OCI-M1 (cell line): ENCODE results near the gene MYMK.

Source experiments
- DNase-seq: peaks from one replicate; lab custom pipeline; 2025; lab: John Stamatoyannopoulos, UW

Gene MYMK

DNA sequence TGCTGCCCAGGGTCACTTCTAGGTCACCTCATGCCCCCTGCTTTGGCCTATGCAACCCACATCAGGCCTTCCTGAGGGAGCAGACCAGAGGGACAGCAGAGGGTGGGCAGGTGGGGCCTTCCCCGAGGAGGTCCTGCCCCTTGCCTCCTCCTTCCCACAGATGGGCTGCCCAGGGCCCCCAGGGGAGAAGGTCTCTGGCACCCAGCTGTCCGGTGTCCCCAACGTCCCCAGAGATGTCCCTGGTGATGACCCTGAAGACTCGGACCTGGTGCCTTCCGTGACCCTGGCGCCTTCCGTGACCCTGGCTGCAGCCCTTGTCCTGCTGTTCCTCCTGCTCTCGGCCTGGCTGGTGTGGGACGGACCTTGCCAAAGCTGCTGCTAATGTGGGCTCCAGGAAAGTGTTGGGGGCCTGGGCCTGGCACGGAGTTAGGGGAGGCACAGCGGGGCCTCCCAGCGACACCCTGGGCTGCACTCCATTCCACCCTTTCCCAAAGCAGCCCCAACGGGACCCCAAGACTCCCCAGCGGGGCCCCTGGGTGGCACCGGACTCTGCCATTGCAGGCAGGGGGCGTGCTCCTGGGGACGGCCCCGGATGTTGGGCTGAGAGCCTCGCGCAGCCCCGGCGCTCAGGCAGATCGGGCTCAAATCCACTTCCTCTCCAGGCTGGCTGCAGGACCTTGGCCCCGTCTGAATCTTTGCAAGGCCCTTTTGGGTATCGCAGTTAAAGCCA, 39.1 kb downstream of the MYMK start:
- DNase-seq, result no peak

DNA sequence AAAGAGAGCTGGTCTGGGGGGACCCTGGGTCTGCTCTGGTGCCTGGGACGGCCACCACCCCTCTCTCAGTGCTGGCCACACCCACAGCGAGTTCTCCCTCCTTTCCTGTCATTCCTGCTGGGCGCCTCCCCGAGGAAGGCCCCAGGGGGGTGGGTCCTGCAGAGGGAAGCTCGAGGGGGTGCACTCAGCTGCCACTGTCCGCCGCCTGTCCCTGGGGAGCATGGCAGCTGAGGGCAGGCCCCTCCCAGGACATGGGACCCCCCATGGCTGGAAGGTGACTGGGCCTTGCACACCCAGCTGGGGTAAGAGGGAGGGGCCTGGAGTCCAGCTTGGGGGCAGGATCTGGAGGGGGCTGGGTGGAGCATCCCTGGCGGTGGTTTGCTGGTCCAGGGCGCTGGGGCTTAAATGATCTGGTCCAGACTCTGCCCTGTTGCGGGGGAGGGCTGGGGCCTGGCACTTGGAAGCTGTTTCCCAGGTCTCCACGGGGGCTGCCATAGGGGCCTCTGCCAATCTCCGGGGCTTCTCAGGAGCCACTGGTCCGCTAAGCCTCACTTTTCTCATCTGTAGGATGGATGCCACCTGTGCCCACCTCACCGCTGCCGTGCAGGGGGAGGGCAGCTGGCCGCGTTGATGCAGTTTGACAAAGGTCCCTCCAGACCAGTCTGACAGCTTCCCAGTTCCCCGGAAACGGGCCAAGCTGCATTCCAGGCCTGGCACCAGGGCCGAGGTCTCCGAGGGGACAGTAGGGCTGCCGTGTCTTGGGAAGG, 39.9 kb downstream of the MYMK start:
- no peak for DNase-seq

DNA sequence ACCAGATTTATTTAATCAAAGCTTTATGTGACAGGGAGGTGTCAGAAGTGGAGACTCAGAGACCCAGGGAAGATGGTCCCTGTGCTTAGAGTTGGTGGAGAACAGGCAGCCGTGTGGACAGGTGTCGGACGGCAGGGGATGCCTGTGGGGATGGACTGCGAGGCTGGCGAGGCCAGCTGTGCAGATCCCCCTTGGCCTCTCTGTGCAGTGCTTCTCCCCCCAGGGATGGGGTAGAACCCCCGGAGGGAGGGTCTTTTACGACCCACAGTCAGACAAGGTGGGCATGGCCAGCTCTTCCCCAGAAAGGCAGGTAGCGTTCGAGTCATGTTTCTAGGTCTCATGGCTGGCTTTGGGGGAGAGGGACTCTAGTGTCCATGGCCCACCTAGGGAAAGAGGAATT, 41.1 kb downstream of the MYMK start:
- no peak for DNase-seq

DNA sequence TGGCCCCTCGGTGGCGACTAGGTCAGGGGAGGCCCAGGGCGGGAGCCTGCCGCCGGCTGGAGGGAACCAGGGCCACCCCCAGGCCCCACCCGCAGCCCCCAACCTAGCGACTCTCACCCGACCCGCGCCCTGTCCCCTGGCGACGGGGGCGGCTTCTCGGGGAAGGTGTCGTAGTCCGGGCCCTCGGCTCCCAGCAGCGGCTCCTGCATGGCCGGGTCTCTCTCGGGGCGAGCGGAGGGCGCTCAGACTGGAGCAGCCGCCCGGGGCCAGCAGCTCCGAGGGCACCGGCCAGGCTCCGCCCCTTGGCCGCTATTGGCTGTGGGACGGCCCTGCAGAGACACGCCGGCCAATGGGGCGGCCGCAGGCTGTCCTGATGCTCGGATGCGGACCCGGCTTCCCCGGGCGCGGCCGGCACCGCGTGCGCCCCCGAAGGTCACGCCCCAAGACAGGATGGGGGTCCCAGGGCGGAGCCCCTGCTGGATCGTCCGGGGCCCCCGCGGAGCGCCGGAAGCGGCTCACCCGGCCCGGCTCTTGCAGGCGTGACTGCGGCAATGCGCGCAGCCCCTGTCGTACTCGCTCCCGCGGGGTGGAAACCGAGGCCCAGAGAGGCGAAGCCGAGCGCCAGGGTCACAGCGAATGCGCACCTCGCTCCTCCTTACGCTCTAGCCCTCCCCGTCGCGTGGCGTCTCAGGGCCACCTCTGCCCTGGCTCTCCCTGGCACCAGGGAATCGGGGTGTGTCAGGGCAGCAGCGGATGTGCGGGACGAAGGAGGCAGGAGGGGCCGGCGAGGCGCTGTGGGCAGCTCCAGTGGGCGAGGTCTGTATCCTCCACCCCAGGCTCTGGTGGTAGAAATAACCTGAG, 45.7 kb downstream of the MYMK start, which contains the start of gene SLC2A6:
Gene SLC2A6, minus strand, starts transcription at position 249 of the 861 bp plus-strand sequence. Its CDS starts 40 bp downstream, at position 209.
- DNase-seq, result peak; percentile 75

DNA sequence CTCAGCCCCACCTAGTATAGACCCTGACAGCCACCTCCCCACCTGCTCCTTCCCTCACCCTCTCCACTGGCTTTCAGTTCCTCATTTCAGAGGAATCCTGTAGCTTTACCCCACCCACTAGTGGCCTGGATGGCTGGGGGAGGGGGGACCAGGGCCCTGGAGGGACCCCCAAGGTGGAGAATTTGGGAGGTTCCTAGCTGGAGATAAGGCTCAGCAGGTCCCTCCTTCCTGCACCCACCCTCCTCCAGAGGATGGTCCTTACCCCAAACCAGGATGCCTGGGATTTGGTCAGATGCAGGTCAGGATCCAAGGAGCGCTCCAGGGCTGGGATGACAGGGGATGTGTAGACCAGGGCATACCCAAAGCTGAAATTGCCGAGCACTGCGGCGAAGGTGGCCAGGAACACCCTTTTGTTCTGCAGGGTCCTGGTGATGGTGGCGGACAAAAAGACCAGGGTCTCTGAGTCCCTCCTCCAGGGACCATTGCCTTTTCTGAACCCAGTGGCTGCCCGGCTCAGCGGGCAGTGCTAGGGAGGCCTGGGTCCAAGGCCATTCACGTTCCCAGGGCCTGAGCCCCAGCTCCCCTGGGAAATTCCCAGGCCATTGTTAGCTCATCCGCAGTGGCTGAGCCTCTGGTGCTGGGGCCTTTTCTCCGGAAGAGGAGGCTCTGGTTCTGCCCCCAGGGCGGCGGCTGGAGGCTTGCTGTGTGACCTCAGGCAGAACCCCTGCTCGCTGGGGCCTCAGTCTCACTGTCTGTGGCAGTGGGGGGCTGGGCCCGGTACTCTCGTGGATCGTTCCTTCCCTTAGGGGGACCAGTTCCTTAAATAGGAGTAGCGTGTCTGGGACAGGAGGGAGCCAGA, 46.5 kb downstream of the MYMK start:
- peak; percentile 21 for DNase-seq

DNA sequence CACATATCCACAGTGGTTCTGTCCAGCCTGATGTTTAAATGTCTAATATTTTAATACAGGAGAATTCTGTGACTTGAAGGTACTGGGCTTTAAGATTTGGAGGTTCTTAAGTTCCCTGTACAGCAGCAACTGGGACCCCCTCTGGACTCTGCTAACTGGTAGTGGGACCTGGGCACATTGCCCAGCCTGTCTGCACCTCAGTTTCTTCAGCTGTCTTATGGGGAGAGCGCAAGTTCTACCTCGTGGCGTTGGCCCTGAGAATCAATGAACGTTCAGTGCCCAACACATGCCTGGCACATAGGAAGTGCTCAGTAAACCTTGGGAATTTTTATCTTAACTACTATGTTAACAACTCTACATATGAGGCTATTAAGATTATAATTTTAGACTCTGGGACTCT, 47.3 kb downstream of the MYMK start:
- DNase-seq, result no peak

DNA sequence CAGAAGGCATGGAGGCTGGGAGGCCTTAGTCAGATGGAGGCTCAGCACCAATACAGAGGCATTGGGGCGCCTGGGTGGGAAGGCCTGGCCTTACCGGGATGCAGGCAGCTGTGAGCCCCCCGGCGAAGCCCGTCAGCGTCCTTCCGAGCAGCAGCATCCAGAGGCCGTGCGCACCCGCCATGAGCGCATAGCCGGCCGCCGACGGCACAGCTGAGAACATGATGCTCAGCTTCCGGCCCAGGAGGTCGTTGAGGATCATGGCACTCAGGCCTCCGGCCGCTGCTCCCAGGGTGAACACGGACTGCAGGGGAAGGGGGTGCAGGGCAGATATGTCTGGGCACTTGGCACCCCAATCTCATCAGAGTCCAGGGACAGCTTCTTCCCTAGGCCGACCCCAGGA, 47.8 kb downstream of the MYMK start:
- DNase-seq, result no peak

DNA sequence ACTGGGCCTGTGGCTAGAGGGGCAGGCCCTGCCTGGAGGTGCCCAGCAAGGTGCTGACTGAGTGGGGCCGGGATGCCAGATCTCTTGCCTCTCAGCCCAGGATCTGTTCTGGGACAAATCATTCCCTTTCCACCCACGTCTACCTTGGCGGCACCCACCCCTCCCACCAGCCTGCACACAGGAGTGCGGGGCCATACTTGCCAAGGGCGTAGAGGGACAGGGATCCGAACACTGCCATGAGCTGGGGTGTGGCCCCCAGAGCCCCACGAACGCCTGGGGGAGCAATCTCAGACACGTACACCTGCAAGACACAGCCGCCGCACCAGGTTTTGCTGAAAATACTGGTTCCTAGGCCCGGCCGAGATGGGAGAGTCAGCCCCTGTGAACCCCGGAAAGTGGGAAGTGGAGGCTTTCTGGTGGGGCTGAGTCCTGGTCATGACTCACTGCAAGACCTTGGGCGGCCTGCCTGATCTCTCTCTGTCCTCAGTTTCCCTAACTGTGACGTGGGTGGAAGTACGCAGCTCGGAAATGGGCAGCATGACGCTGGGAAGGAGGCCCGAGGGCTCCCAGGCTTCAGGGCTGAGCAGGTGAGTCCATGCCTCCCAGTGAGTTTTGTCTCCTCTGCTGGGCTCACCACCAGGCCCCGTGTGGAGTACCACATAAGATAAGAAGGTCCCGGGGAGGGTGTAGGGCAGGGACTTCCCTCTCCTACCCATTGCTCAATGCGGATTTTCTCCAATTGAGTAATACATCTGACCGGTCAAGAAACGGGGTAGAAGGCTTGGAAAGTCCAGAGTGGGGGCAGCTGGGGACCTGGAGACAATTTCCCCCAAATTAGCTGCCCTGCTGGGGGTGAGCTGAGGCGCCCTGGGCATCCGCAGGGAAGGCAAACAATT, 48.5 kb downstream of the MYMK start:
- peak; percentile 76 for DNase-seq

DNA sequence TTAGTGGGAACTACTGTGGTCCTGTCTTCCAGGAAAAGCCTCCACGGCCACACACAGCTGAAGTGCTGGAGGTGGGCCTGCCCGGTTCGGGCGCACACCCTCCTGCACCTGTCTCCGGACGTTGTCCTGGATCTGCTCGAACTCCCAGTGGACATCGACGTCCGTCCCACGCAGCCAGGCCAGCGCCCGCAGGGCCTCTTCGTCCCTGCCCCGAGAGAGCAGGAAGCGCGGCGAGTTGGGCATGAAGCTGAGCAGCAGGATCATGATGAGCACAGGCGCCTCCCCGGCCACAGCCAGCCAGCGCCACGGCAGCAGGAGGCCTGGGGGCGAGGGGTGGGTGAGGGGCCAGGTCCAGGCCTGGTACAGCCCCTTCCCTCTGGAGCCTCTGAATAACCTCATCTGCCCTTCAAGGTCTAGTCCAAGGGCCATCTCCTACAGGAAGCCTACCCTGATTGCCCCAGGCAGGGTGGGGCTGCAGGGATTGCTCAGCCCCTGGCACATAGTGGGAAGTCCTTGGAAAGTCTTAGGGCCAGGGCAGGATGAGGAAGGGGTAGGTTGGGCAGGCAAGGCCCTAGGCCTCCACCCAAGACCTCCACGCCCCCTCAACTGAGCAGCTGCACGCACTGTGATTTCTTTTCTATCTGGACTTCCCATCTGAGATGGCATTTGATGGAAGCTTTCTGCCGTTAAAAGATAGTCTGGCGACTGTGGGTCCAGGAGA, 49.3 kb downstream of the MYMK start:
- DNase-seq, result no peak

DNA sequence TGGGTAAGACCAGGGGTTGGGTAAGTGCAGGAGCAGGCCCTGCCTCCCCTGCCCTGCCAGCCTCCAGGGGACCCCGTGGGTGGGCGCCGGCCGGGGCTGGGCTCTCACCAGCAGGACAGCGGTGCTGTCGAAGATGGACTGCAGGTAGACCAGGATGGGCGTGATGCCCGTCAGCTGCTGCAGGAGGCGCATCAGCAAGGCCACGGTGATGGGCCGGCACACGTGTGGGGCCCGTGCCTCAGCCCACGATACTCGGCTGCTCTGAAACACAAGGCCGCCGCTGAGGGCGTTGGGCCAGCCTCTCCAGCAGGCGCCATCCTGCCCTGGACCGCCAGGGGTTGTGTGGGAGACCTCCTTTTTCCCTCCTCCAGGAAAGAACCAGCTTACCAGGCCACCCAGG, 49.9 kb downstream of the MYMK start:
- DNase-seq, result no peak

DNA sequence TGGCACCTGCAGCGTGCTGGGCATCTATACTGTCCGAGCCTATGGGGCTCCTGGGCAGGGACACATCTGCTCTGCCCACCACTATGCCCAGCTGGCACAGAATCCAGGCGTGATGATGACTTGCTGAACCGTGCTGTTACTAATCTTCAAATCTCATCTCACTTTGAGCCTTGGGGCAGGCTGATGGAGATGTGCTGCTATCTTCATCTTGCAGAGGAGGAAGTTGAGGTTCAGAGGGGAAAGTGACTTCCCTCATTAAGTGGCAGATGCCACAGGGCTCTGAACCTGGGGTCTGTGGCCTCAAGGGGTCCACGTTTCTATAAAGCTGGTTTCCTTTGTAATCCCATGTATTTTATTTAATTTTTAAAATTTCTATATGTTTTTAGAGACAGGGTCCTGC, 50.5 kb downstream of the MYMK start:
- DNase-seq, result peak; percentile 22

DNA sequence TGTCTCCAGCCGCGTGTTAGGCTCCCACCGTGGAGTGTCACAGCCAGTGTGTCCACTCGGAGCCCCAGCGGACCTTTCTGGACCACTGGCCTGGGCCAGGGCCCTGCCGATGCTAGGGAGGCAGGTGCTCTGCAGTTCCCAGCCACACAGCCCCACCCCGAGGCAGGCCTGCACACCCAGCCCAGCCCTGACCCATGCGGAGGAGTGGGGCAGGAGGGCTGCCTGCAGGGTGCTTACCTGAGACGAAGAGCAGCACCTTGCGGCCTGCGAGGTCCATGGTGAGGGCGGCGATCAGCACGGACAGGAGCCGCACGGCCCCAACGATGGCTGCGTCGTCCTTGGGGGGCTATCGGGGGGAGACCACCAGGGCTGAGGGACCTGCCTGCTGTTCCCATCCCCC, 51.0 kb downstream of the MYMK start:
- no peak for DNase-seq

DNA sequence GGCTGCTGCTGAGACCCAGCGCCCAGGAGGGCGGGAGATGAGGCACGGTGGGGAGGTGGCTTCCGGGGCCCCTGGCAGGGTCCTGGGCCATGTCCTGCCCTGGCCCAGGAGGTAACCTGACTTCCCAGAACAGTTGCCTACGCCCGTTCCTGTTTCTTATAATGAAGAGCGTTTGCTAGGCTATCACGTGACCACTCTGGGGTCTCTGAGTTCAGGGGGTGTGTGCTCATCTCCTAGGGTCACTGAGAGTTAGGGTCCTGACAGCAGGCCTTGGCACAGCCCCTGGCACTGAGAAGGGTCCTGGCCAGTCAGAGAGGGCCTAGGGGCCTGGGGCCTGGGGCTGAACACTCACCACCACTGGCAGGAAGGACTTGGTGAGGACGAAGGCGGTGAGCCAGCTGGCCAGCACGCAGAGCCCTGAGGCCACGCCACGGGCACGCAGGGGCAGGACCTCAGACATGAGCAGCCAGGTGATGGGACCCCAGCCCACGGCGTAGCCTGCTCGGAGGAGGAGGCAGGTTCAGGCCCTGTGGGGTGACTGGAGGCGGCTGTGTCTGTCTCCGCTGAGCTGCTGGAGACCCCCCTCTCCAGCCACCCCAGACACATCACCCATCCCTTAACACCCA, 51.9 kb downstream of the MYMK start:
- no peak for DNase-seq

DNA sequence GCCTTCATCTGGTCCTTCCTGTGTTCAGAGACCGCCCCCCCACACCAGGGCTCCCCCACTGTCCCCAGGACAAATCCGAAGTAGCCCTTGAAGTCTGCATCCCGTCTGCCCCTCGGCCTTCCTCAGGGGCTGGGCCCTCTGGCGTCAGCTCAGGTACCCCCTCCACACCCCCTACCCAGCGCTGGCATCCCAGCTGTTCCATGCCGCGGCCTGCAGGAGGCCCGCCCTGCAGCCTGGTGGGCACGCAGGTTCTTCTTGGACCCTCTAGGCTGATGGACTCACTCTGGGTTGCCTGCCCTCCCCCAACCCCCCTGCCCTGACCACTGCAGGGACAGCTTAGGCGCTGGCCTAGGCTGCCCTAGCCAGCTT, 52.5 kb downstream of the MYMK start:
- no peak for DNase-seq

DNA sequence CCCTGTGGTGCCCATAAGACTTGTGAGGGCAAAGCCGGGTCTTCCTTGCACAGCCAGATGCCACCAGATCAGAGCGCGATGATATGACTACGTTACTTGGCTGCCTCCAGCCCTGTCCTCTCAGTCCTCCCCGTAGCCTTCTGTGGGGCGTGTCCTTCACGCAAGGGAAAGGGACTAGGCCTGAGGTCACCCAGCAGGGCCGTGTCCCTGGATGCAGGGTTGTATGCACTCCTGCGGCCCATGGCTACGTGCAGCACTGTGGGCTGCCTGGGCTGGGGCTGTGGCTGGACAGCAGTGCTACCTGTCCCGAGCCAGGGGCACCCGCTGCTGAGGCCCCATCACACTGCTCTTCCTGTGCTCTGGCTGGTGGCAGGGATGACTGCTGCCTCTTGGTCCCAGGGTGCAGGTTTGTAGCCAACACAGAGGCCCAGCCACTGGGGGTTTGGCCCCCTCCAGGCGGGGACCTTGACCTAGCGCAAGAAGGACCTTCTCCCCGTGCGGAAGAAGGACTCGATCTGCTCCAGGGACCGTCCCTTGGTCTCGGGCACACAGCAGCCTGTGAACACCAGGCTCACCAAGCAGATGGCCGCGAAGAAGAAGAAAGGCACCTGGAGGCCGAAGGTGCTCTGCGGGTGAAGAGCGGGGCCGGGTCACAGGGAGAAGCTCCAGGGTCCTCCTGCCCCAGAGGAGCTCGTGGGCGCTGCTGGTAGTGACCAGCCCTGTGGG, 53.0 kb downstream of the MYMK start:
- no peak for DNase-seq

DNA sequence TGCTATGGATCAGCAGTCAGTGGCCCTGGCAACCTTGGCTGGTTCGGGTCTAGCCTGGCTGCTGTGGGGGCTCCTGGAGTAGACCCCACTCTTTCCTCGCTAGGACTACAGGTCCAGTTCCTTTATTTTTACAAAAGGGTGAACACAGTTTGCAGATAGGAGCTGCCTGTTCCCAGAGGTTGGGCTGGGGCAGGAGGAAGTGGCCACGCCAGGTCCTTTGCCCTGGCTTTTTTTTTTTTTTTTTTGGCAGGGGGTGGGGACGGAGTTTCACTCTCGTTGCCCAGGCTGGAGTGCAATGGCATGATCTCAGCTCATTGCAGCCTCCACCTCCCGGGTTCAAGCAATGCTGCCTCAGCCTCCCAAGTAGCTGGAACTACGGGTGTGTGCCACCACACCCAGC, 53.8 kb downstream of the MYMK start:
- DNase-seq, result peak; percentile 18

DNA sequence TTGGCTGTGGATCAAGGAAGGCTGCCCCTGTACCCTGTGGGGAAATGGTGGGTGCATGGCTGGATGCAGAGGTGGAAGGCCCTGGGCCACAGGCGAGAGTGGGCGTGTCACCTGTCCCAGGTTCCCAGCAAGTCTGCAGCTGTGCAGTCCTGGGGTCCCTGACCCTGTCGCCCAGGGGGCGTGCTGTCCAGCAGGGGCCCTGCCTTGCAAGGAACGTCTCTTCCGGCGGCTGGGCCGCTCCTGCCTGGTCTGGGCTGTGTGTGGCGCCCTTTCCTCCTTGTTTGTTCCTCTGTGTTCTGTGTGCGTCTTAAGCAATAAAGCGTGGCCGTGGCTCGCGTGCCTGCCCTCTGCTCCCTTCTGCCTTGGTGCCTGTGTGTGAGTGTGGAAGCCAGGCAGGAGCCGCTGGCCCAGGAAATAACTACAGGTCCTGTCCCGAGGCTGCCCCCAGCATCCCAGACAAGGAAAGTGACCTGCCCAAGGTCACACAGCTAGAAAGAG, 54.3 kb downstream of the MYMK start:
- no peak for DNase-seq

DNA sequence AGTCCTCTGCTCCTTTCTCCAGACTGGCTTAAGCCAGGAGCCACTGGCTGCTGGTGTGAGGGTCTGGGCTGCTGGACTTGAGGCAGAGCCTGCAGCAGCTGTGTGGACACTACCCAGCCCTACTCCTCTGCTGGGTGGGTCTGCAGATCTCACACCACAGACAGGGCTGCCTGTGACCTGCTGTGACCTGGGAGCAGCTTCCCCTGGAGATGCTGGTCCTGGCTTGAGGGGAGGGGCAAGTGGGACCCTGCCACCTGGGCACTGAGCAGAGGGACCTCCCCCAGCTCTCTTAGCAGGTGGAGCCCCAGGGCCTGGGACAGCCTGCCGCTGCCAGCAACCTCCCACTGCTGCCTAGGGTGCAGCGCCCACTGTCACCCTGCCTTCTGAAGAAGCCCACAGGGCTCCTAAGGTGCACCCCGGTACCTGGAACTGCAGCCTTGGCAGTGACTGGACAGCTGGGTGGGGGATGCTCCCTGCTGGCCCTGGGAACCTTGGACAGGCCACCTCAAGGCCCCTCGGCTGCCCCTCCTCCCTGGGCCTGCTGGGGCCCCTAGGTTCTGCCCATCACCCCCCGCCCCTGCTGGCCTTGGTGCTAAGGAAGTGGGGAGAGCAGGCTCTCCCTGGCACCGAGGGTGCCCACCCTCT, 55.9 kb downstream of the MYMK start:
- DNase-seq, result no peak
